C4-2B (cell line): Measurements from ENCODE around the gene ZNF79.

ENCODE experiments used
- H3K27ac ChIP-seq: fragments of 450-650 bp; 2 replicates; pipeline ENCODE4 v1.5.1; 2017
- ZFX ChIP-seq: fragments of 450-650 bp; IDR thresholded peaks from 2 replicates; pipeline ENCODE4 v1.6.1; 2017
- TF ChIP-seq, protein P1 (sequence below): fragments of 450-650 bp; conservative IDR thresholded peaks from 2 replicates; pipeline ENCODE4 v1.5.1; 2017; ENCODE audit warnings: mild to moderate bottlenecking

The ZNF79 gene

DNA sequence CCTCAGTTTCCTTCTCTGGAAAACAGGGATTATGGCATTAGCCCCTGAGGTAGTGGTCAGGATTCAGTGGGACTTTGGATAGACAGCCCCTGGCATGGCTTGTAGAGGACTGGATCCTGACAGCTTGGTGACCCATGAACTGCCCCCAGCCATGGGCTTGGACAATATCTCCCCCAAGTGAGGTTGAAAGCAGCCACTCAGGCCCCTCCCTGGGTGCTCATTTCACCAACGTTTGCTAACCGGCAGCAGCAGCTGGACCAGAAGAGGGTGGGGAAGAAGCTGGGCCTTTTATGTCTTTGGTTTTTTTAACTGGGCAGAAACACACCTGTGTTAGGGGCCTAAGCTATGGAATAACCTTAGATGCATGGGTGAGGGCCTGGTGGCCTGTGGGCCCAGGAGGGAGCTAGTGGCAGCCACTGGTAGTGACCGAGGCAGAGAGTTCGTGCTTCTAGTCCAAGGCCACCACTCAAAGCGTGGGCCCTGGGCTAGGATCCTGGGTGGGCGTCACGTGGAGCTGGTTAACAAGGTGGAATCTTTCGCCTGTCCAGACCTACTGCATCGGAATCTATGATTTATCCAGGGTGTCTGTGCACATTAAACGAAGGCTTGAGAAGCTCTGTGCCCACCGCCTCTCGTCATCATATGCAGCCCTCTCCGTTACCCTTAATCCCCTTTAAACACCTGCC lies 25.3 kb upstream of the ZNF79 start:
- H3K27ac ChIP-seq = no peak overlapping the region

GRCh38 chr9:127399736-127400269 lies 24.4 kb upstream of the ZNF79 start:
- H3K27ac ChIP-seq = no peak overlapping the region
- TF ChIP-seq, protein P1, sequence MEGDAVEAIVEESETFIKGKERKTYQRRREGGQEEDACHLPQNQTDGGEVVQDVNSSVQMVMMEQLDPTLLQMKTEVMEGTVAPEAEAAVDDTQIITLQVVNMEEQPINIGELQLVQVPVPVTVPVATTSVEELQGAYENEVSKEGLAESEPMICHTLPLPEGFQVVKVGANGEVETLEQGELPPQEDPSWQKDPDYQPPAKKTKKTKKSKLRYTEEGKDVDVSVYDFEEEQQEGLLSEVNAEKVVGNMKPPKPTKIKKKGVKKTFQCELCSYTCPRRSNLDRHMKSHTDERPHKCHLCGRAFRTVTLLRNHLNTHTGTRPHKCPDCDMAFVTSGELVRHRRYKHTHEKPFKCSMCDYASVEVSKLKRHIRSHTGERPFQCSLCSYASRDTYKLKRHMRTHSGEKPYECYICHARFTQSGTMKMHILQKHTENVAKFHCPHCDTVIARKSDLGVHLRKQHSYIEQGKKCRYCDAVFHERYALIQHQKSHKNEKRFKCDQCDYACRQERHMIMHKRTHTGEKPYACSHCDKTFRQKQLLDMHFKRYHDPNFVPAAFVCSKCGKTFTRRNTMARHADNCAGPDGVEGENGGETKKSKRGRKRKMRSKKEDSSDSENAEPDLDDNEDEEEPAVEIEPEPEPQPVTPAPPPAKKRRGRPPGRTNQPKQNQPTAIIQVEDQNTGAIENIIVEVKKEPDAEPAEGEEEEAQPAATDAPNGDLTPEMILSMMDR = no peak
- no peak for TF ChIP-seq ZFX

More for the DNA sequence above, 25.3 kb upstream of the ZNF79 start:
- TF ChIP-seq ZFX = no peak
- TF ChIP-seq, protein P1 = no peak

DNA sequence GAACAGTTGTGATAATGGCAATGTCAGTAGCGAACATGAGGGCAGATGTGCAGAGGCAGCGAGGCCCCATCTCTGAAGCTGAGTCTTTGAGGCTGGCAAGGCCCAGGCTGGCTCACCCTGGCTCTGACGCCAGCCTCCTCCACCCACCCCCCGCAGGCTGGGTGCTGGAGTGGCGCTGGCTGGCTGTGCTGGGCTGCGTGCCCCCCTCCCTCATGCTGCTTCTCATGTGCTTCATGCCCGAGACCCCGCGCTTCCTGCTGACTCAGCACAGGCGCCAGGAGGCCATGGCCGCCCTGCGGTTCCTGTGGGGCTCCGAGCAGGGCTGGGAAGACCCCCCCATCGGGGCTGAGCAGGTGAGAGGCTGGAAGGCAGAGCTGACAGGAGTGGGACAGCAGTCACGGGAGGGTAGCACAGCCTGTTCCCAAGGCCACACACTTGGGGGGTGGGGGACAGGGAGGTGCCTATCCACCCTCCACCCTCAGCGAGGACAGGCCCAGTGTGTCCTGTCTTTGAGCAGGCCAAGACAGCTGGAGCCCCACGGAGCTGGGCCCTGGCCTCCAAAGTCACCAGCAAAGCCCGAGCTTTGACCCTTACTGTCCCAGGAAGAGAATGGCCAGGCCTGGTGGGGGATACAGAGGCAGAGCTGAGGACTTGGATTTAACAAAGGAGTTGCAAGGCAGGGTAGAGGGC lies 21.6 kb upstream of the ZNF79 start:
- no peak for TF ChIP-seq ZFX
- TF ChIP-seq, protein P1 = no peak
- H3K27ac ChIP-seq = no peak overlapping the region

GRCh38 chr9:127403507-127404192 lies 20.5 kb upstream of the ZNF79 start:
- H3K27ac ChIP-seq = no peak overlapping the region
- TF ChIP-seq, protein P1 = no peak
- TF ChIP-seq ZFX = no peak

- TF ChIP-seq, protein P1 = no peak
- TF ChIP-seq ZFX = no peak
- no peak overlapping the region for H3K27ac ChIP-seq
Observed at GRCh38 chr9:127404631-127405030, 19.6 kb upstream of the ZNF79 start.

GRCh38 chr9:127405344-127406125 lies 18.6 kb upstream of the ZNF79 start:
- no peak overlapping the region; the same call in 1 of the 2 replicates for H3K27ac ChIP-seq
- no peak for TF ChIP-seq ZFX
- TF ChIP-seq, protein P1 = no peak
